ENCODE data around the gene HIF1A. TPM values are rescaled to one million over a fixed set of nuclear protein-coding genes. Genes with fewer than 3 reads are reported as not detected.

The HIF1A gene
- total RNA-seq, 3 donors from 2014 or later: 66.9 to 112 (median 71.6) TPM

DNA sequence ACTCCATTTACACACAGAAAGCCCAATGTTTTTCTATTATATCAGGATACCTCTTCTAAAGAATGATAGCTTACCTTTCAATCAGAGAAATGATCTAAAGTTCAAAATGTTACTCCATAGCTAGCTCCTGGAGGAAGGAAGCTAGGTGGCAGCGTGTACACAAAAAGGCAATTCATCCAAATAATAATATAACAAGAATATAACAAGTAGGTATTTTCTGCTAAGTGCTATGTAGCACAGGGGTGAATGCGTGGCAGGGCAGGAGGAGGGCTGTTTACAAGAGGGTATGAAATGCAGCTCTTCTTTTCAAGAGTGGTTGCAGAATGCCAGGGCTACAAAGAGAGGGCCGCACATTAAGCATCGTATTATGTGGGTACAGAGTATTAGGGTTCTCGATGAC is 66.2 kb downstream of the HIF1A start:
- intact Hi-C loops (cut with DNase I, micrococcal nuclease): loop anchor here (10.0 kb wide), 1 partner anchor 297 kb away; no protein-coding TSS in a partner anchor
- DNase-seq (no peak), ATAC-seq (peak; percentile 1)
- Histone ChIP-seq H3K4me1 (ENCODE audit: low read depth) (peaks cover 10% of the 10 kb centered on the region), H3K4me3 (no peak overlapping the region), H3K36me3 (ENCODE audit: low read depth) (no peaks in the 10 kb centered on the region), H3K9me3 (no peaks in the 10 kb centered on the region)
- TF ChIP-seq, protein P1, sequence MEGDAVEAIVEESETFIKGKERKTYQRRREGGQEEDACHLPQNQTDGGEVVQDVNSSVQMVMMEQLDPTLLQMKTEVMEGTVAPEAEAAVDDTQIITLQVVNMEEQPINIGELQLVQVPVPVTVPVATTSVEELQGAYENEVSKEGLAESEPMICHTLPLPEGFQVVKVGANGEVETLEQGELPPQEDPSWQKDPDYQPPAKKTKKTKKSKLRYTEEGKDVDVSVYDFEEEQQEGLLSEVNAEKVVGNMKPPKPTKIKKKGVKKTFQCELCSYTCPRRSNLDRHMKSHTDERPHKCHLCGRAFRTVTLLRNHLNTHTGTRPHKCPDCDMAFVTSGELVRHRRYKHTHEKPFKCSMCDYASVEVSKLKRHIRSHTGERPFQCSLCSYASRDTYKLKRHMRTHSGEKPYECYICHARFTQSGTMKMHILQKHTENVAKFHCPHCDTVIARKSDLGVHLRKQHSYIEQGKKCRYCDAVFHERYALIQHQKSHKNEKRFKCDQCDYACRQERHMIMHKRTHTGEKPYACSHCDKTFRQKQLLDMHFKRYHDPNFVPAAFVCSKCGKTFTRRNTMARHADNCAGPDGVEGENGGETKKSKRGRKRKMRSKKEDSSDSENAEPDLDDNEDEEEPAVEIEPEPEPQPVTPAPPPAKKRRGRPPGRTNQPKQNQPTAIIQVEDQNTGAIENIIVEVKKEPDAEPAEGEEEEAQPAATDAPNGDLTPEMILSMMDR (IDR thresholded peaks at IDR 0.05): no peak

DNA sequence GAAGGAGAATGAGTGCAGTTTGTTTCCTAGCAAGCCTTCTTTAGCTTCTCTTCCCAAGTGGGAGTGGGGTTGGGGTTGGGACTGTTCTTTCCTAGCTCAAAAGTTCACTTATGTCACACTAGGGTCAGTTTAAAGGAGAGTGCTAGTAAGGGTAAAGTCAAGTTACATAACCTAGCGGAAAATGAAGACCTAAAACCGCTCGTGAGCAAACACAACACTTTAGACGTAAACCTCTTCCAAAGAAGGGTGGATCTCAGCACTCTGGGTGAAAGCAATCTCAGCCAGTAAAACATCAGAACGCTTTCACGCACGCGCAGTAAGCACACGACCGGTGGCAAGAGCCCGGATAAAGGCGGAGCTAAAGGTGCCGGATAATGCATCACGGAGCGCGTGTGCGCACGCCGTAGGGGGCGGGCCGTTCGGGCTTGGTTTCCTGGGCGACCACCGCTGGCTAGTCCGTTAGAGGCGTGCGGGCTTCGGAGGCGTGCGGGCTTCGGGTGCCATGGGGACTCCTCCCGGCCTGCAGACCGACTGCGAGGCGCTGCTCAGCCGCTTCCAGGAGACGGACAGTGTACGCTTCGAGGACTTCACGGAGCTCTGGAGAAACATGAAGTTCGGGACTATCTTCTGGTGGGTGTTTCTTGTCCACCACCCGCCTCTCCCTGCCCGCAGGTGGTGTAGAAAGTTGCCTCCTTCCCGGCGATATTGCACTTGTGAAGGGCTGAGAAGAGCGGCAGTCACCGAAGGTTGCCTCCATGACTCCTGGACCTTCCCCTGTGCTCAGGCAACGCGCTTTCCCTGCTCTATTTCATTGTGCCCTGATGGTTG is 66.9 kb downstream of the HIF1A start, which contains the start of gene SNAPC1:
TSS of gene SNAPC1 (plus strand) at position 462 of the 828 bp plus-strand sequence. CDS start at position 503, 41 bp downstream.
- TF ChIP-seq, protein P1 (IDR thresholded peaks at IDR 0.05): no peak
- ATAC-seq (peak; percentile 99), DNase-seq (peak; percentile 97 to 99 (median 98))
- H3K4me3 ChIP-seq: peak within 1 kb of the TSS; percentile 72
- no peaks in the 10 kb centered on the region for H3K9me3 ChIP-seq
- H3K36me3 ChIP-seq (ENCODE audit: low read depth): no peaks in the 10 kb centered on the region
- H3K4me1 ChIP-seq (ENCODE audit: low read depth): peaks cover 10% of the 10 kb centered on the region
- intact Hi-C loops (cut with DNase I, micrococcal nuclease): loop anchor here (10.0 kb wide), 1 partner anchor 297 kb away; no protein-coding TSS in a partner anchor

- TF ChIP-seq, protein P1 (IDR thresholded peaks at IDR 0.05): no peak
- no peak for ATAC-seq
- intact Hi-C loops (cut with DNase I, micrococcal nuclease): loop anchor here (10.0 kb wide), 1 partner anchor 300 kb away; no protein-coding TSS in a partner anchor
Measured at GRCh38 chr14:61764342-61765122, 69.2 kb downstream of the HIF1A start.

DNA sequence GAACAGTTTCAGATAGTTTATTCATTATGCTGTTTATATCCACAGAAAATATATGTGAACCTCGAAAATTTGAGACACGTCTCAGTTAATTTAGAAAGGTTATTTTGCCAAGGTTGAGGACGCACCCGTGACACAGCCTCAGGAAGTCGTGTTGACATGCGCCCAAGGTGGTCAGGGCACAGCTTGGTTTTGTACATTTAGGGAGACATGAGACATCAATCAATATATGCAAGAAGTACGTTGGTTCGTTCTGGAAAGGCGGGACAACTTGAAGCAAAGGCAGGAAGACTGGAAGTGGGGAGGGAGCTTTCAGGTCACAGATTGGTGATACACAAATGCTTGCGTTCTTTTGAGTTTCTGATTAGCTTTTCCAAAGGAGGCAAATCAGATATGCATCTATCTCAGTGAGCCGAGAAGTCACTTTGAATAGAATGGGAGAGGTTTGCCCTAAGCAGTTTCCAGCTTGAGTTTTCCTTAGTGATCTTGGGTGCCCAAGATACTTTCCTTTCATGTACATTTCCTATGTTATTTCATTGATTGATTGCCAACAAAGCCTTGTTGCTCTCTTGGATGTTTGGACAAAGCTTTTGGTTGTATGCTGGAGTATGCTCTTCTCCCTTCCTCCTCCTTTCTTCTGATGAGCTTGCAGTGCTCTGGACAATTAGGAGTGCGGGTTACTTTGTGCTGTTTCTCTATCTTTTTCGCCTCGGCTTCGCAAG is 70.1 kb downstream of the HIF1A start:
- intact Hi-C loops (cut with DNase I, micrococcal nuclease): loop anchor here (10.0 kb wide), 1 partner anchor 301 kb away; no protein-coding TSS in a partner anchor
- no peak for DNase-seq
- TF ChIP-seq, protein P1 (IDR thresholded peaks at IDR 0.05): no peak
- H3K36me3 ChIP-seq (ENCODE audit: low read depth): no peaks in the 10 kb centered on the region
- no peaks in the 10 kb centered on the region for H3K9me3 ChIP-seq
- H3K4me3 ChIP-seq: no peak overlapping the region
- peaks cover 10% of the 10 kb centered on the region for H3K4me1 ChIP-seq (ENCODE audit: low read depth)
- no peak for ATAC-seq

More at GRCh38 chr14:61764342-61765122, 69.2 kb downstream of the HIF1A start:
- H3K4me3 ChIP-seq: no peak overlapping the region
- H3K9me3 ChIP-seq: no peaks in the 10 kb centered on the region
- H3K4me1 ChIP-seq (ENCODE audit: low read depth): peaks cover 10% of the 10 kb centered on the region
- DNase-seq: no peak
- H3K36me3 ChIP-seq (ENCODE audit: low read depth): no peaks in the 10 kb centered on the region

DNA sequence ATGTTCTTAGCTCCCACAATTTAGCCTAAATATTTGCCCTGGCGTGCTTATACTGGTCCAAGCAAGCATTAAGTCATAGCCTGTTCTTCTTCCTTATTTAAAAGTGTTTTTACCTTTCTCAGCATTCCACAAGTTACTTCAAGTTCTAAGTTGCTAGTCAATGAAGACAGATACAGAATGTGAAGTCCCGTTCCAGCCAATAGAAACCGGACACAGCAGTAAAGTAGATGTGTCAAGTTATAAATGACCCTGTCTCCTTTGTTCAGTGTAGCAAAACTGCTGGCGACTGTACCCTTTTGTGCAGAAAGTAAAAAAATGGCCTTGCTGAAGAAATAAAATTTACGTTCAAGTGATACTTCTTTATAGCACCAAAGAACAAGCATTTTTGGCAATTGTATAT is 70.8 kb downstream of the HIF1A start:
- TF ChIP-seq, protein P1 (IDR thresholded peaks at IDR 0.05): no peak
- ATAC-seq: no peak
- Histone ChIP-seq H3K4me1 (ENCODE audit: low read depth) (peaks cover 10% of the 10 kb centered on the region), H3K9me3 (no peaks in the 10 kb centered on the region), H3K4me3 (no peak overlapping the region), H3K36me3 (ENCODE audit: low read depth) (no peaks in the 10 kb centered on the region)
- DNase-seq: no peak
- intact Hi-C loops (cut with DNase I, micrococcal nuclease): loop anchor here (10.0 kb wide), 1 partner anchor 301 kb away; no protein-coding TSS in a partner anchor

Data from mucosa of descending colon (tissue), 3 donors.